ENCODE data around the gene HIGD1A. TPM values are rescaled to one million over a fixed set of nuclear protein-coding genes. Genes with fewer than 3 reads are reported as not detected.

The HIGD1A gene

DNA sequence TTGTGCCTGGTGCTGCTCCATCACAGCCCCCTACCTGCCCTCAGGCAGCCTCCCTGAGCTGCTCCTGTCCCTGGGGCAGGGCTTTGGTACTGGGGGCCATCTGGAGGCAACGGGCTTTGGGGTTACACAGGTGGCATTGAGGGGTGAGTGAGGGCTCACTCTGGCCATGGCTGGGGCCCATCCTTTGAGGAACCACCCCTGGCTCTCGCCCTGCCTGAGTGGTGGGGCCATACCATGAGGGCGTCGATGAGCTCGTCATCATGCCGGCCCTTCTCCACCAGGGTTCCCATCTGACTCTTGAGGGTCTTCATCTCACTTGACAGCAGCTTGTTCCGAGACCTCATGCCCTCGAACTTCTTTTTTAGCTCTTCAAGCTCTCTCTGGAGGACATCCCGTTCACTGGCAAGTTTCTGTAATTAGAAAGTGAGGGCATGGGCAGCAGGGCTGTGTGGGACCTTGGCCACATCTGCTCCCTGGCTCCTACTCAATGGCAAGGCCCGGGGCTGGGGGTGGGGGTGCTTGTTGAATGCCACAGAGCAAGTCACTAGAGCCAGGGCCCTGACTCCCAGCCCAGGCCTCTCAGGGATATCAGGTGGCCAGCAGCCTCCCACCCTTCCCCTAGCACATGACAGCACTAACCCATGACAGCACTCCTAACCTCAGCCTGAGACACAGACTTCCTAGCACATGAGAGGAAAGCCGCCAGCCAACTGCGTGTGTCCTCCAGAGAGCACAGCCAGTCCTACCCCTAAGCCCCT, 64.7 kb downstream of the HIGD1A start:
- H3K4me1 ChIP-seq (ENCODE audit: control insufficient read depth, insufficient read depth, low read length): no peaks in the 10 kb centered on the region
- H3K27me3 ChIP-seq (ENCODE audit: control insufficient read depth, insufficient read depth, low read length): peaks cover 7% of the 10 kb centered on the region

DNA sequence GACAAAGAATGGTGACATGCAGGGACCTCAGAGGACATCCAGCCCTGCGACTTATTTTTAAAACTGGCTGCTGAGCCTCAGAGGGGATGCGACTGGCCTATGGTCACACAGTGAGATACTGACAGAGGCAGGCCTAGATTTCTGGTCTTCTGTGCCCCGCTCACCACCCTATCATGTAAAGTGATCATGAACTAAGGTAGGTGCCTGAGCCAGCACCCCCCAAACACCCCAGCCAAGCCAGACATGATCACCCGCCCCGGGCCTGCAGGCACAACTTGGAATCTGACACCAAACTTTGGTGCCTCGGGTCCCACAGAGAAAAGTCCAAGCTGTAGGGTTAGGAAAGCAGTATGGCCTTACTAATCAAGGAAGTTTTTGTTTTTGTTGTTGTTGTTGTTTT, 67.8 kb downstream of the HIGD1A start:
- H3K36me3 ChIP-seq (ENCODE audit: insufficient read depth, low read length): no peaks in the 10 kb centered on the region
- H3K4me1 ChIP-seq (ENCODE audit: control insufficient read depth, insufficient read depth, low read length): no peaks in the 10 kb centered on the region
- no peak overlapping the region for H3K9ac ChIP-seq (ENCODE audit: low read depth, low read length)
- no peak overlapping the region for H3K4me3 ChIP-seq (ENCODE audit: low read length)
- no peak overlapping the region for H3K4me2 ChIP-seq (ENCODE audit: low read length)
- peaks cover 11% of the 10 kb centered on the region for H3K27me3 ChIP-seq (ENCODE audit: control insufficient read depth, insufficient read depth, low read length)
- no peaks in the 10 kb centered on the region for H3K9me3 ChIP-seq (replicated peaks; ENCODE audit: low read length)

More for the DNA sequence above, 64.7 kb downstream of the HIGD1A start:
- H3K4me2 ChIP-seq (ENCODE audit: low read length): no peak overlapping the region
- H3K9me3 ChIP-seq (replicated peaks; ENCODE audit: low read length): no peaks in the 10 kb centered on the region
- H3K36me3 ChIP-seq (ENCODE audit: insufficient read depth, low read length): no peaks in the 10 kb centered on the region
- H3K4me3 ChIP-seq (ENCODE audit: low read length): no peak overlapping the region
- no peak overlapping the region for H3K9ac ChIP-seq (ENCODE audit: low read depth, low read length)

DNA sequence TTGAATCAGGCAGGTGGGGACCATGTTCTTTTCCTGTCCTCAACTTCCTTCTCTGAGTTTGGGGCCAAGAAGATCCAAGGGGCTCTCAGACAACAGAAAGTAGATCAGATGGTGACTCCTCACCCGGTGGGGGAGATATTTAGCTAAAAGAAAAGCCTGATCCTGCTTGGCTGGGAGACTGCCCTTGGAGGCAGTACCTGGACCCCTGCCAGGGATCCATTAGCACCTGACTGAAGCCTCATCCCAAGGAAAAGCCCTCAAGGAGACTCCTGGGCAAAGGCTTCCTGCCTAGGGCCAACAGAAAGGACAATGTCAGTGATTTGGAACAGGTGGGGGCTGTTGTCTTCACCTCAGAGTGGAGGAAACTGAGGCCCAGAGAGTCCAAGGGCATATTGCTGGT, 68.2 kb downstream of the HIGD1A start:
- no peak overlapping the region for H3K9ac ChIP-seq (ENCODE audit: low read depth, low read length)
- H3K9me3 ChIP-seq (replicated peaks; ENCODE audit: low read length): no peaks in the 10 kb centered on the region
- H3K4me3 ChIP-seq (ENCODE audit: low read length): no peak overlapping the region
- H3K27me3 ChIP-seq (ENCODE audit: control insufficient read depth, insufficient read depth, low read length): peaks cover 11% of the 10 kb centered on the region
- no peak overlapping the region for H3K4me2 ChIP-seq (ENCODE audit: low read length)
- no peaks in the 10 kb centered on the region for H3K4me1 ChIP-seq (ENCODE audit: control insufficient read depth, insufficient read depth, low read length)
- no peaks in the 10 kb centered on the region for H3K36me3 ChIP-seq (ENCODE audit: insufficient read depth, low read length)

DNA sequence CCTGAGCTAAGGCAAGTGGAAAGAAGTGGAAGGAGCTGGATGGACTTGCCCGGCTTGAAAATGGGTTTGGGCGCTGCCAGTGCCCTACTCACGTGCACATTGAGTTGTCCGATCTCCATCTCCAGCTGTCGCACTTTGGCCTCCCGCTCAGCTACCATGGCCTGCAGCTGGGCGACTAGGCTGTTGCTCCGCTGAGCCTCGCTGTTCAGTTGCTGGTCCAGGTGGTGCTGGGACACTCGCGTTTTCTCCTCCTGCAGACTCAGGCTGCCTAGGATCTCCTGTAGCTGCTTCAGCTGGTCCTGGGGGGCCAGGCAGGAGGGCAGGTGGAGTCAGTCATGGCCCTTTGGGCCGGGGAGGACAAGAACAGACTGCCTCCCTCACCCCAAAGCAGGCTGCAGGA, 68.7 kb downstream of the HIGD1A start:
- no peak overlapping the region for H3K4me2 ChIP-seq (ENCODE audit: low read length)
- peaks cover 11% of the 10 kb centered on the region for H3K27me3 ChIP-seq (ENCODE audit: control insufficient read depth, insufficient read depth, low read length)
- H3K4me1 ChIP-seq (ENCODE audit: control insufficient read depth, insufficient read depth, low read length): no peaks in the 10 kb centered on the region
- H3K4me3 ChIP-seq (ENCODE audit: low read length): no peak overlapping the region
- H3K36me3 ChIP-seq (ENCODE audit: insufficient read depth, low read length): no peaks in the 10 kb centered on the region
- no peaks in the 10 kb centered on the region for H3K9me3 ChIP-seq (replicated peaks; ENCODE audit: low read length)
- no peak overlapping the region for H3K9ac ChIP-seq (ENCODE audit: low read depth, low read length)

DNA sequence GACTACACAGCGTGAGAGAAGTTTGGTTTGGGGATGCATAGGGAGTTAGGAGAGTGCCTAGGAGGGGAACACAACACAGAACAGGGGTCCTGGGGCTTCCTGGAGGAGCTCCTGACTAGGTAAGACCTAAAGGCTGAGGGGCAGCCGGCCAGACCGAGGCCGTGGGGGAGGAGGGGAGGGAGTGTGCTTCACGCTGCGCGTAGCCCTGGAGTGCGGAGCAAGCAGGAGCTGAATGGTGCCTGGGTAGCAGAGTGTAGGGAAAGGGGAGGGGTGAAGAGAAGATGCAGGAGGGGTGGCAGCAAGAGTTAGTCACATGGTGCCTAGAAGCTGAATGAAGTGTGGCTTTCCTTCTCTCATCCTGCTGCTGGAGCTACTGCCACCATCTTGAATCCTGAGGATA, 69.3 kb downstream of the HIGD1A start:
- no peaks in the 10 kb centered on the region for H3K36me3 ChIP-seq (ENCODE audit: insufficient read depth, low read length)
- no peak overlapping the region for H3K9ac ChIP-seq (ENCODE audit: low read depth, low read length)
- peaks cover 11% of the 10 kb centered on the region for H3K27me3 ChIP-seq (ENCODE audit: control insufficient read depth, insufficient read depth, low read length)
- H3K4me2 ChIP-seq (ENCODE audit: low read length): no peak overlapping the region
- H3K9me3 ChIP-seq (replicated peaks; ENCODE audit: low read length): no peaks in the 10 kb centered on the region
- H3K4me3 ChIP-seq (ENCODE audit: low read length): no peak overlapping the region
- H3K4me1 ChIP-seq (ENCODE audit: control insufficient read depth, insufficient read depth, low read length): no peaks in the 10 kb centered on the region

DNA sequence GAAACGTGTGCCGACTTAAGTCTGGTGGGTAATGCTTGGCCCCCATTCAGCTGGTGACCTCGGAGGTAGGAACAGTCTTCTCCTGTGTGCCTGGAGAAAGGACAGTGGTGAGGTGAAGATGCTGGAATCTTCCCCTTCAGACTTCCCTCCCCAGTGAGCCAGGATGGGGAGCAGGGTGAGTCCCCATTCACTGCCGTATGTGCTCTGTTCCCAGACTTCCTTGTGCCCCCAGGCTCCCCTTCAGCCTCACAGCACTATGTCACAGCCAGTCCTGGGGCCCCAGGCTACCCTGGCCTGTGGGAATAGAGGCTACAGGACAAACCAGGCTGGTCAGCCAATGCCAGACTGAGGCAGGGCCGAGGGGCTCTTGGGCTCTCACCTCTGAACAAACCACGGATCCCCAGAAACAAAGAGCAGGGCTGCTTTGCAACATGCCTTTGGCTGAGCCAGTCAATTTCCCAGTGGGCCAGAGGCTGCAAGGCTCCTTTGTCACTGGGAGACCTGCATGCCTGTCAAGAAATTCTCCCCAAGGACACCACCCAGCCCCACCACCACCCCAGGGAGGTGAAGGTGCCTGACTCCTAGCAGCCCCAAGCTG, 69.9 kb downstream of the HIGD1A start:
- Histone ChIP-seq H3K27me3 (ENCODE audit: control insufficient read depth, insufficient read depth, low read length) (peaks cover 11% of the 10 kb centered on the region), H3K9ac (ENCODE audit: low read depth, low read length) (no peak overlapping the region)

DNA sequence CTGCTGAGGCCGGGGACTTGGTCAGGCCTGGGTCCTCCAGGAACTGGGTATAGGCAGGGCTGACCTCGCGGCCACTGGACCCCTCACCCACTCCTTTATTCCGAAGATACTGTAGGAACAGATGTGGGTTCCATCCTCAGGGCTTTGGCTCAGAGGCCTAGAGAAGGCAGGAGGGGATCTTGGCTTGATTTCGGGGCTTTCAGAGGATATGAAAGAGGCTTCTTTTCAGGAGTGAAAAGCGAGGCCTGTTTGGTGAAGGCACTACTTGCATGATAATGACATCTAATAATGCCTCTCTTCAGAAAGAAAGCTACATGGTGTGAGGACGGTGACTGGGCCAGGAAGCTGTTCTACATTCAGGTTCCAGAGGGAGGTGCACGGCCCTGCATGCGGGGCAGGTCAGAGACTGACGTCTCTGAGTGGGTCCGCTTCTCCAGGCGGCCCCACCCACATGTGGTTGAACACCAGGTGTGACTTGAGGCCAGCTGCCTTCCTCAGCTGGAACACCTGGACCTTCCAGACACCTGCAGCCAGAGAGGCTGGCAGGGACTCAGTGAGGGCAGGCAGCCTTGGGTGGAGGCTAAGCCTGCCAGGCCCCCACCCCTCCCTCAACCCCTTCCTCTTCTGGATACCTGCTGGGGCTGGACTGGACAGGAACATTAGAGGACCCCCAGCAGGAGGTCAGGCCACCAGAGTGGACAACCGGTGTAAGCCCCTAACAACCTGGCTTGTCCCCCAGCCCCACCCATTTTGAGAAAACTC, 70.6 kb downstream of the HIGD1A start:
- no peak overlapping the region for H3K4me2 ChIP-seq (ENCODE audit: low read length)
- no peaks in the 10 kb centered on the region for H3K4me1 ChIP-seq (ENCODE audit: control insufficient read depth, insufficient read depth, low read length)
- no peaks in the 10 kb centered on the region for H3K36me3 ChIP-seq (ENCODE audit: insufficient read depth, low read length)
- peaks cover 13% of the 10 kb centered on the region for H3K27me3 ChIP-seq (ENCODE audit: control insufficient read depth, insufficient read depth, low read length)
- H3K9ac ChIP-seq (ENCODE audit: low read depth, low read length): no peak overlapping the region
- H3K4me3 ChIP-seq (ENCODE audit: low read length): no peak overlapping the region
- H3K9me3 ChIP-seq (replicated peaks; ENCODE audit: low read length): no peaks in the 10 kb centered on the region

More for the DNA sequence above, 69.9 kb downstream of the HIGD1A start:
- Histone ChIP-seq H3K36me3 (ENCODE audit: insufficient read depth, low read length) (no peaks in the 10 kb centered on the region), H3K4me1 (ENCODE audit: control insufficient read depth, insufficient read depth, low read length) (no peaks in the 10 kb centered on the region), H3K9me3 (replicated peaks; ENCODE audit: low read length) (no peaks in the 10 kb centered on the region), H3K4me2 (ENCODE audit: low read length) (no peak overlapping the region), H3K4me3 (ENCODE audit: low read length) (no peak overlapping the region)

Small RNA genes within 50 kb of the gene (small RNA-seq; reads per million reads assigned to genes)
- not detected for gene CCDC13
